ENCODE measurements around the gene PIH1D1. TPM values are rescaled to one million over a fixed set of nuclear protein-coding genes. Genes with fewer than 3 reads are reported as not detected.

PIH1D1 gene
- total and polyA plus RNA-seq, 2 of the 13 experiments (the other 11 are each of a cell fraction or from before 2014, with no cell fraction given): 110 to 137 TPM

DNA sequence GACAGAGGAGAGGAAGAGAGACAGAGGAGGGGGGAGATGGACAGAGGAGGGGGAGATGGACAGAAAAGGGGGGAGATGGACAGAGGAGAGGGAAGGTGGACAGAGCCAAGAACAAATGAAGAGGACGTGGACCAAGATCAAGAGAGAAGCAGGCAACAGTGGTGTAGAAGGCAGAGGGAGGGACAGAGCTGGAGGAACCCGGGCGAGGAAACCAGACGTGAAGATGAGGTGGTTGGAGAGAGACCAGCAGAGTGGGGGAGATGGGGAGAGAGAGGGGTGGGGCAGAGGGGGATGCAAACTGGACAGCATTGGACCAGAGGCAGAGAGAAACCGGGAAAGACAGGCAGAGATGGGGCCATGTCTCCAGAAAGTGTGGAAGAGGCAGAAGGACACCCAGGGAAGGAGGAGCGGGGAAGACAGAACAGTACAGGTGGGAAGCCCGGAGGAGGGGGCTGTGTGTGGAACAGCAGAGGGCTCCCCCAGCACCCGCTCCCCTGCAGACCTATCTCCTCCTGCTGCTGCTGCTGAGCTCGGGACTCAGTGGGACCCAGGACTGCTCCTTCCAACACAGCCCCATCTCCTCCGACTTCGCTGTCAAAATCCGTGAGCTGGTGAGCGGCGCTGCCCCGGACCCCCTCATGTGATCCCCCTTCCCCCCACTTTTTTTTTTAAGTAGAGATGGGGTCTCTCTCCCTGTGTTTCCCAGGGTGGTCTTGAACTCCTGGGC is 23.7 kb upstream of the PIH1D1 start:
- Histone ChIP-seq H3K36me3 (replicated peaks in 1 of 2; ENCODE audit: control insufficient read depth in 1 of 2, insufficient read depth in 2 of 2, low read length in 2 of 2) (no peaks in the 10 kb centered on the region), H3K4me3 (replicated peaks in 1 of 3; ENCODE audit: insufficient read depth in 1 of 3, low read depth in 2 of 3, low read length in 3 of 3) (0 out of 6 replicates have a peak overlapping the region, but pooled peaks of 1 of the 3 experiments have one; percentile 78), H3K27ac (ENCODE audit: extremely low read length, insufficient read depth, low read length) (no peak overlapping the region), H3K9ac (ENCODE audit: insufficient read depth, low read depth, low read length) (no peak overlapping the region), H2AFZ (ENCODE audit: low read length) (no peak overlapping the region), H3K4me2 (ENCODE audit: low read depth, low read length) (peak overlapping the region; percentile 99), H3K27me3 (ENCODE audit: control insufficient read depth in 1 of 2, insufficient read depth in 2 of 2, low read length in 2 of 2) (no peaks in the 10 kb centered on the region; a peak in 1 of 5 replicates), H4K20me1 (ENCODE audit: insufficient read depth, low read length) (no peaks in the 10 kb centered on the region), H3K4me1 (ENCODE audit: insufficient read depth, low read length) (peaks cover 42% of the 10 kb centered on the region), H3K9me3 (ENCODE audit: low read length) (no peaks in the 10 kb centered on the region), H3K79me2 (ENCODE audit: insufficient read depth, low read length) (no peaks in the 10 kb centered on the region)
- BruUV-seq (replicated peaks): no TSS peak
- intact Hi-C loops (cut with micrococcal nuclease; ENCODE audit: unreplicated experiment) (no loop called here), in situ Hi-C loops (cut with HindIII; ENCODE audit: extremely low pct_ligation_motif_present, low pct_unique_long_range_greater_than_20kb) (no loop called here)
- ChIA-PET CTCF (ENCODE audit: low intra/inter-chr PET ratio, low total read pairs) (interaction anchor here (1.2 to 2.1 kb wide), 3 partner anchors 32 to 95 kb away, joined by 3 to 12 read pairs (median 5); no protein-coding TSS in a partner anchor), POLR2A (interaction anchor here (0.8 to 1.3 kb wide), 4 partner anchors 13 to 165 kb away, joined by 3 to 24 read pairs (median 4); partner anchors contain the start of genes ALDH16A1, PIH1D1 and RRAS)
- no peak for TF ChIP-seq ZNF775 (CRISPR knock-in tag; IDR thresholded peaks at IDR 0.05; ENCODE audit: borderline replicate concordance)
- TF ChIP-seq ZNF776 (CRISPR knock-in tag; IDR thresholded peaks at IDR 0.05): no peak
- TF ChIP-seq NCOA2 (CRISPR knock-in tag; IDR thresholded peaks at IDR 0.05): no peak
- TF ChIP-seq FIP1L1 (IDR thresholded peaks at IDR 0.05; ENCODE audit: borderline replicate concordance, insufficient read depth, low read depth, low read length): no peak
- FAIRE-seq (no peak), DNase-seq (ENCODE audit: low spot score) (no peak), ATAC-seq (no peak)
- 56% methylated on average over 15 of the region's 15 CpGs for WGBS (ENCODE audit: low lambda C conversion rate)

DNA sequence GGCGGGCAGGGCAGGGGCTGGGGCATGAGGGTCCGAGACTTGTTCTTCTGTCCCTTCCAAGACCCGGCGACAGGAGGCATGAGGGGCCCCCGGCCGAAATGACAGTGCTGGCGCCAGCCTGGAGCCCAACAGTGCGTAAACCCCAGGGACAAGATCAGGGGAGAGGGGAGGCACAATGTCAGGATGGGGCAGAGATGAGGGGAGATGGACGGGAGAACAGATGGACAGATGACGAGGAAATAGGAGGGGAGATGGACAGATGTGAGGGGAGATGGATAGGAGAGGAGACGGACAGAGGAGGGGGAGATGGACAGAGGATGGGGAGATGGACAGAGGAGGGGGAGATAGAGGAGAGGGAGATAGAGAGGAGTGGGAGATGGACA is 22.9 kb upstream of the PIH1D1 start:
- peak overlapping the region; percentile 78 to 99 (median 78); a peak in 5 of 6 replicates for H3K4me3 ChIP-seq (replicated peaks in 1 of 3; ENCODE audit: insufficient read depth in 1 of 3, low read depth in 2 of 3, low read length in 3 of 3)
- CTCF ChIA-PET (ENCODE audit: low intra/inter-chr PET ratio, low total read pairs): interaction anchor here (1.7 to 2.1 kb wide), 2 partner anchors 72 to 96 kb away, joined by 9 to 12 read pairs; no protein-coding TSS in a partner anchor
- no peaks in the 10 kb centered on the region; a peak in 1 of 5 replicates for H3K27me3 ChIP-seq (ENCODE audit: control insufficient read depth in 1 of 2, insufficient read depth in 2 of 2, low read length in 2 of 2)
- in situ Hi-C loops (cut with HindIII; ENCODE audit: extremely low pct_ligation_motif_present, low pct_unique_long_range_greater_than_20kb): no loop called here
- no peak for DNase-seq (ENCODE audit: low spot score)
- H3K9ac ChIP-seq (ENCODE audit: insufficient read depth, low read depth, low read length): peak overlapping the region; percentile 63; the same call in 1 of the 2 replicates
- H3K4me2 ChIP-seq (ENCODE audit: low read depth, low read length): peak overlapping the region; percentile 99
- no peaks in the 10 kb centered on the region for H4K20me1 ChIP-seq (ENCODE audit: insufficient read depth, low read length)
- no peak for ATAC-seq
- intact Hi-C loops (cut with micrococcal nuclease; ENCODE audit: unreplicated experiment): no loop called here
- 4% methylated on average over 11 of the region's 11 CpGs for WGBS (ENCODE audit: low lambda C conversion rate)
- no peak overlapping the region for H3K27ac ChIP-seq (ENCODE audit: extremely low read length, insufficient read depth, low read length)
- POLR2A ChIA-PET: interaction anchor here (1.4 kb wide), 1 partner anchor 23 kb away, joined by 7 read pairs; the partner anchor contains the start of gene PIH1D1
- BruUV-seq (replicated peaks): no TSS peak
- no peaks in the 10 kb centered on the region for H3K9me3 ChIP-seq (ENCODE audit: low read length)
- no peaks in the 10 kb centered on the region for H3K36me3 ChIP-seq (replicated peaks in 1 of 2; ENCODE audit: control insufficient read depth in 1 of 2, insufficient read depth in 2 of 2, low read length in 2 of 2)
- H3K79me2 ChIP-seq (ENCODE audit: insufficient read depth, low read length): no peaks in the 10 kb centered on the region
- peaks cover 34% of the 10 kb centered on the region for H3K4me1 ChIP-seq (ENCODE audit: insufficient read depth, low read length)
- TF ChIP-seq ZNF441 (CRISPR knock-in tag; IDR thresholded peaks at IDR 0.05; ENCODE audit: borderline replicate concordance) (no peak), PPARG (CRISPR knock-in tag; conservative IDR thresholded peaks at IDR 0.05) (no peak), ZNF737 (CRISPR knock-in tag; IDR thresholded peaks at IDR 0.05; ENCODE audit: borderline replicate concordance) (no peak), PCBP2 (optimal IDR thresholded peaks at IDR 0.05; ENCODE audit: low read depth, low read length, poor library complexity, severe bottlenecking) (no peak), MYC (CRISPR knock-in tag; IDR thresholded peaks at IDR 0.05; ENCODE audit: borderline replicate concordance) (no peak), SMARCE1 (IDR thresholded peaks at IDR 0.05; ENCODE audit: borderline replicate concordance) (no peak), ZNF639 (CRISPR knock-in tag; conservative IDR thresholded peaks at IDR 0.05) (no peak), ZNF572 (CRISPR knock-in tag; IDR thresholded peaks at IDR 0.05) (no peak), TEF (CRISPR knock-in tag; IDR thresholded peaks at IDR 0.05) (no peak), TP53 (CRISPR knock-in tag; conservative IDR thresholded peaks at IDR 0.05) (no peak), ZNF784 (CRISPR knock-in tag; IDR thresholded peaks at IDR 0.05; ENCODE audit: borderline replicate concordance) (no peak)
- peak overlapping the region; percentile 63 for H2AFZ ChIP-seq (ENCODE audit: low read length)
- FAIRE-seq: no peak
